ENCODE data around the gene DMD.

DMD gene

GRCh38 chrX:32447640-32448039 is 763.7 kb downstream of the DMD start:
- no peaks in the 10 kb centered on the region for H3K27me3 ChIP-seq (replicated peaks)
- no peak for TF ChIP-seq CTCF (IDR thresholded peaks at IDR 0.05; ENCODE audit: low read depth, low read length, missing control alignments)
- in situ Hi-C loops (cut with HindIII; ENCODE audit: low pct_ligation_motif_present, low sequenced_read_pairs): no loop called here
- no peak overlapping the region for H3K27ac ChIP-seq
- no peaks in the 10 kb centered on the region for H3K36me3 ChIP-seq (replicated peaks)
- no peak overlapping the region for H3K4me3 ChIP-seq (ENCODE audit: low read depth, low read length)
- no peak for DNase-seq

- in situ Hi-C loops (cut with HindIII; ENCODE audit: low pct_ligation_motif_present, low sequenced_read_pairs): no loop called here
- DNase-seq: no peak
- H3K27me3 ChIP-seq (replicated peaks): no peaks in the 10 kb centered on the region
- H3K36me3 ChIP-seq (replicated peaks): no peaks in the 10 kb centered on the region
- no peak for TF ChIP-seq CTCF (IDR thresholded peaks at IDR 0.05; ENCODE audit: low read depth, low read length, missing control alignments)
- no peak overlapping the region for H3K27ac ChIP-seq
- no peak overlapping the region for H3K4me3 ChIP-seq (ENCODE audit: low read depth, low read length)
Measured at GRCh38 chrX:32443841-32444240, 767.5 kb downstream of the DMD start.

- no peaks in the 10 kb centered on the region for H3K27me3 ChIP-seq (replicated peaks)
- DNase-seq: no peak
- in situ Hi-C loops (cut with HindIII; ENCODE audit: low pct_ligation_motif_present, low sequenced_read_pairs): no loop called here
Measured at GRCh38 chrX:32421266-32421665, 790.1 kb downstream of the DMD start.

GRCh38 chrX:32408389-32408788 is 803.0 kb downstream of the DMD start:
- no peak for DNase-seq
- peak; percentile 35 for TF ChIP-seq CTCF (IDR thresholded peaks at IDR 0.05; ENCODE audit: low read depth, low read length, missing control alignments)
- no peak overlapping the region for H3K27ac ChIP-seq
- H3K36me3 ChIP-seq (replicated peaks): no peaks in the 10 kb centered on the region
- H3K4me3 ChIP-seq (ENCODE audit: low read depth, low read length): no peak overlapping the region
- H3K27me3 ChIP-seq (replicated peaks): no peaks in the 10 kb centered on the region
- in situ Hi-C loops (cut with HindIII; ENCODE audit: low pct_ligation_motif_present, low sequenced_read_pairs): no loop called here

More at GRCh38 chrX:32421266-32421665, 790.1 kb downstream of the DMD start:
- Histone ChIP-seq H3K36me3 (replicated peaks) (no peaks in the 10 kb centered on the region), H3K27ac (no peak overlapping the region), H3K4me3 (ENCODE audit: low read depth, low read length) (no peak overlapping the region)
- TF ChIP-seq CTCF (IDR thresholded peaks at IDR 0.05; ENCODE audit: low read depth, low read length, missing control alignments): no peak

GRCh38 chrX:32397562-32398216 is 813.7 kb downstream of the DMD start:
- H3K4me3 ChIP-seq (ENCODE audit: low read depth, low read length): no peak overlapping the region
- no peaks in the 10 kb centered on the region for H3K36me3 ChIP-seq (replicated peaks)
- in situ Hi-C loops (cut with HindIII; ENCODE audit: low pct_ligation_motif_present, low sequenced_read_pairs): no loop called here
- no peak for TF ChIP-seq CTCF (IDR thresholded peaks at IDR 0.05; ENCODE audit: low read depth, low read length, missing control alignments)
- H3K27me3 ChIP-seq (replicated peaks): no peaks in the 10 kb centered on the region
- DNase-seq: no peak
- no peak overlapping the region for H3K27ac ChIP-seq

- DNase-seq: no peak
- in situ Hi-C loops (cut with HindIII; ENCODE audit: low pct_ligation_motif_present, low sequenced_read_pairs): no loop called here
- Histone ChIP-seq H3K4me3 (ENCODE audit: low read depth, low read length) (no peak overlapping the region), H3K36me3 (replicated peaks) (no peaks in the 10 kb centered on the region), H3K27me3 (replicated peaks) (no peaks in the 10 kb centered on the region), H3K27ac (no peak overlapping the region)
- TF ChIP-seq CTCF (IDR thresholded peaks at IDR 0.05; ENCODE audit: low read depth, low read length, missing control alignments): no peak
Measured at GRCh38 chrX:32395878-32396277, 815.5 kb downstream of the DMD start.

All from brain microvascular endothelial cell (primary cell).